ENCODE data around the gene CXCL14.
A peak's percentile ranks its signal among the peaks of the same experiment; 100 is the strongest.
"Not testable (repeated sequence)": the region's sequence is repeated elsewhere in the genome, so short reads cannot be mapped to it uniquely, and the experiment has no call there.

CXCL14 gene

DNA sequence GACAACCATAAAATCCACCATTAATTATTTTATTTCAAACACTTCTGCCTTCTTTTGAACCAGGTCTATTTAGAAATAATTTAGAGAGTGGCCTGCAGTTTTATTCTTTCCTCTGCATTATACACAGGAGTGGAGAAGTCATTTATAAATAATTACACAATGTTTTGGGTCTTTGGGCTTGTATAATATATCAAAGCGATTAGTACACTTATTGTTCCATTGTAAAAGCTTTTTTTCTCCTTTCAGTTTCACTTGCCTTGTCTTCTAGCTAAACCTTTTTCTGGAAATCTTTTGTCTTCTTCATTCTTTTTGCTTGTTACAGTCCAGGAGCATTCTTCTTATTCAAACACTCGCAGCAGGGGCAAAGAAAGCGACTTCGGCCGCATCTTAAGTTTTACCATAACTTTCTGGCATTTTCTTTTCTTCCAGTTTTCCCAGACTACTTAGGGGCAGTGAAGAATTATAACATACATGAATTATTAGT, 35.7 kb downstream of the CXCL14 start:
- DNase-seq (ENCODE audit: low read depth) = no peak

DNA sequence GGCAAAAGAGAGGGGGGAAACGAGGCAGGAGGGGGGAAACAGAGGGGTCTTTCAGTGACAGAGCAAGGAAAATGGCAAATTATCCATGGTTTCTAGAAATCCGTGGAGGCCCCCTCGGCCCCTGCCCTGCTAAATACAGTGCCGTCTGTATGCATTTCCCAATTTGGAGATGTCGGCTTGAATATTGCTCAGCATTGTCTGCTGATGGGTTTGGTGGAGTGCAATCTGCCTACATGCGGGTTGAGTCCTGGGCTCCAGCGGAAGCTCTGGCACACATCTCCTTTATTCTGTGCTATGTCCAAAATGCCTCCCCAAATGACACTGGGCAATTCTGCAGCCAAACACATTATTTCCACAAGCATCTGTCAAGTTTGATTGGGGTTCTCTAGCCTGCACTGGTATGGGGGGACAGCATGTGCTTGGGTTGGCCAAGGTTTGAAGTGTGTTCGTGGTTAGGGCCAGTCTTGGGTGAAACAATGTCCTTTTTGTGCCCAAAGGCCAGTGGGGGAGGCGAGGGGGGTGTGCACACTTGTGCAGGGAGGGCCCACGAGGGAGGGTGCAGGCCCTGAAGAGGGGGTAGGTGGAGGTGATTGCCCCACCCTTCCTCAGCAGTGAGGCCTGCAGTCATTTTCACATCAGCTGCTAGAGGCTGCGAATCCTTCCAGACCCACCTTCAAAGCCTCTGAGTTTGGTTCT, 36.8 kb downstream of the CXCL14 start:
- DNase-seq (ENCODE audit: low read depth) = no peak

DNA sequence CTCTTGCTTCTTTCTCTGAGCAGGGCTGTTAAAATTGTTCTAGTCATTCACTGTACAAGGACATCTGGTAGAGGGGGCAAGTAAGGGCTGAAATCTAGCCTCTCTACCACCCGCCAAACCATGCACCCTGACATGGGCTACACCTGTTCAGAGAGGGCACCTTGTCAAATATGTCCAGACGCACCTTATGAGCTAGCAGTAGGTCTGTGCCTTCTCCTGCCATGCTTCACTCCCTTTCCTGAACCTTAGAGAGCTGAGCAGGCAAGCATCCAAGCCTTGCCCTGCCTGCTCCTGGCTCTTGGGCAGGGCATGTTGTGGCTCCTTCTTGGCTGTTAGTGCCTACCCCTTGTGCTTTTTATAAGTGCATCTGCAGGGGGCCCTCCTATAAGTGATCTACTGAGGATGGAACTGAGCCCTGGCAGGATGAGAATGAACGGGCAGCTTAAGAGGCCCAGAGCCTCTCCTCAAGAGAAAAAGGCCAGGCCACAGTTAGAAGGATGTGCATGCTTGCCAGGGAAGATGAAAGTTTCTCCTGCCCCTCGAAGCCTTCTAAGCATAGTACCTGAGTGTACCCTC, 39.3 kb downstream of the CXCL14 start:
- no peak for DNase-seq (ENCODE audit: low read depth)

DNA sequence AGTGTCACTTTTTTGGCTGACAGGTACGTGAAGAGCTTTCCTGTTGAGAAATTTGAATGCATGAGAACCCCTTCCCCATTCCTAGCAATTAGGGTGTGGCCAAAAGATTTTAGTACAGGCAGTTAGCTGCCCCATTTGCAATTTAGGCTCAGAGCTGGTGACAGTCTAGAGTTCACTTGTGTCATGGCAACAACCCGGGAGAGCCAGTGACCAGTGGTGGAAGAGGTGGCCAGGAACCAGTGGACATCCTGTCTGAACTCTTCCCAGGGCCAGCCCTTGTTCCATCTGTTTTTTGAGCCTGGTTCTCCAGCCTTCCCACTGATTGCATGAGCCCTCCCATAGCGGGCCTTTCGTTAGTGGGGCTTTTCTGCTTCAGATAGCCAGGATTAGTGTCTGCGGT, 40.5 kb downstream of the CXCL14 start:
- DNase-seq (ENCODE audit: low read depth) = no peak

DNA sequence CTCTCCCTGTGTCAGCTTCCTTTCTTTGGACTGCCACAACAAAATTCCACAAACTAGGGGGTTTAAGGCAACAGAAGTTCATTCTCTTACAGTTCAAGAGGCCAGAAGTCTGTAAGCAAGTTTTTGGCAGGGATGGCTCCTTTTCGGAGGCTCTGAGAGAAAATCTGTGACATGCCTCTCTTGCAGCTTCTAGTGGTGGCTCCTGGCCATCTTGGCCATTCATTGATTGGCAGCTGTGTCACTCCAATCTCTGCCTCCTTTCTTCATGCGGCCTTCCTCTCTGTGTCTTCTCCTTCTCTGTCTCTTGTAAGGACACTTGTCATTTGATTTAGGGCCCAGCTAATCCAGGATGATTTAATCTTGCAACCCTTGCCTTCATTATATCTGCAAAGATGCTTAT, 41.0 kb downstream of the CXCL14 start:
- DNase-seq (ENCODE audit: low read depth) = no peak

DNA sequence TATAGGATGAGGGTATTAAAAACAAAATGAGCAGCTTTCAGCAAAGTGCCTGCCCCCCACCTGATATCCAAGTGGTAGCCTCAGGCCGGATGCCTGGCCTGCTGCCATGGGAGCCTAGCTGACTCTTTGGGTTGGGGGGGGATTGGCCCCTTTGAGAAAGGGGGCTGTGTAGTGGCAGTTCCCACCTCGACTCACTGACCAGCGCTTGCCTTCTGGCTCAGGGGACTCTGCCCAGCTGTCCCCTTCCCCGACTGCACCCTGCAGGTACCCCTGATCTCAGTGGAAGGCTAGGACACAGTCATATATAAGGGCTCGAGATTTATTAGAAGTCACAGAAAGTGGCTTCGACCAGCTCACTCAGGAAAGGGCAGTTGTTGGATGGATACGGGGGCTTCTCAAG, 41.5 kb downstream of the CXCL14 start:
- DNase-seq (ENCODE audit: low read depth) = no peak

DNA sequence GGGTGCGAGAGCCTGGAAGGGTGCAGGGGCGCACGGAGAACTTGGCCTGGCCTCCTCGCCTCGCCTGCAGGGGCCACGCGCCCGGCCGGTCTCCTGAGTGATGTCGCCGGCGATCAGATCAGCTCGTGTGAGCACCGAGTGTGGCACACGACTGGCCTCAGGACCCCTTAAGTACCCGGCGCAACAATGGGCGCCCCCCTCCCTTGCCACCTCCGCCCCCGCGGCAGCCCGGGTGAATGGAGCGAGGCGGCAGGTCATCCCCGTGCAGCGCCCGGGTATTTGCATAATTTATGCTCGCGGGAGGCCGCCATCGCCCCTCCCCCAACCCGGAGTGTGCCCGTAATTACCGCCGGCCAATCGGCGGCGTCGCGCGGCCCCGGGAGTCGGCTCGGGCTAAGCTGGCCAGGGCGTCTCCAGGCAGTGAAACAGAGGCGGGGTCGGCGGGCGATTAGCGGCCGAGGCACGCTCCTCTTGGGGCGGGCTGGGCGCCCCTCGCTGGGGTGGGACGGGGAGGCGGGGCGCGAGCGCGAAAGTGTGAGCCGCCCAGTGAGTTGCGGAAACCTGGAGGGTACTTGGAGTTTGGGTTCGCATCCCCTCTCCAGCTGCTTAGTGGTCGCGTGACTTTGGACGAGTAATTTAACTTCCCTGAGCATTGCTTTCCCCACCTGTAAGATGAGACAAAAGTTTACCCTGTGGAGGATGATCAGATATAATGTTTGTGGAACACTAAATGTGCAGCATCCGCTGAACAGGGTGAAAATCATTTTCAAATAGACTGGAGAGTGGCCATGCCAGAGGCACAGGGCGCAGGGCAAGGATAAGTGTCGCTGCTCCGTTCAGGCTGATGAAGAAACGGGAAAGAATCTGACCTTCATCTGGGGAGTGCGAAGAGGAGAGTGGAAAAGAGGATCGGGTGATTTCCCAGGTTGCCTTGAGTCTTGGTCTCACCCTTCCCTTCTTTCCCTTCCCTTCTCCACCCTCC, 42.7 kb downstream of the CXCL14 start, which contains the start of gene NEUROG1:
TSS of gene NEUROG1 (minus strand) at position 145 of the 982 bp plus-strand sequence. CDS start 274 bp downstream, outside the sequence.
- DNase-seq (ENCODE audit: low read depth) = no peak

DNA sequence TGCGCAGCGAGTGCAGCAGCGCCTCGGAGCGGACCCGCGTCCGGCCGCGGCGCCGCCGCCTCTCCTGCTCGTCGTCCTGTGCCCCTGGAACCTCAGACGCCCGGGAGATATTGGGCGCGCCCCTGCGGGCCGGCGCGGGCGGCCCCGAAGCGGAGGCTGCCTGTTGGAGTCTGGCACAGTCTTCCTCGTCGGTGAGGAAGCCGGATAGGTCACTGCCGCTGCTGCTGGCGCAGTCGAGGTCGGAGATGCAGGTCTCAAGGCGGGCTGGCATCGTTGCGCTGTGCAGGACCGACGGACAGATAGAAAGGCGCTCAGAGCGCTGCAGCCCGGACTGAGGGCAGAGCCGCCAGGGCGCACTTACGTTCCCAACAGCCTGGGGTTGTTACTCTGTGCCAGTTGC, 43.4 kb downstream of the CXCL14 start:
- DNase-seq (ENCODE audit: low read depth) = no peak

DNA sequence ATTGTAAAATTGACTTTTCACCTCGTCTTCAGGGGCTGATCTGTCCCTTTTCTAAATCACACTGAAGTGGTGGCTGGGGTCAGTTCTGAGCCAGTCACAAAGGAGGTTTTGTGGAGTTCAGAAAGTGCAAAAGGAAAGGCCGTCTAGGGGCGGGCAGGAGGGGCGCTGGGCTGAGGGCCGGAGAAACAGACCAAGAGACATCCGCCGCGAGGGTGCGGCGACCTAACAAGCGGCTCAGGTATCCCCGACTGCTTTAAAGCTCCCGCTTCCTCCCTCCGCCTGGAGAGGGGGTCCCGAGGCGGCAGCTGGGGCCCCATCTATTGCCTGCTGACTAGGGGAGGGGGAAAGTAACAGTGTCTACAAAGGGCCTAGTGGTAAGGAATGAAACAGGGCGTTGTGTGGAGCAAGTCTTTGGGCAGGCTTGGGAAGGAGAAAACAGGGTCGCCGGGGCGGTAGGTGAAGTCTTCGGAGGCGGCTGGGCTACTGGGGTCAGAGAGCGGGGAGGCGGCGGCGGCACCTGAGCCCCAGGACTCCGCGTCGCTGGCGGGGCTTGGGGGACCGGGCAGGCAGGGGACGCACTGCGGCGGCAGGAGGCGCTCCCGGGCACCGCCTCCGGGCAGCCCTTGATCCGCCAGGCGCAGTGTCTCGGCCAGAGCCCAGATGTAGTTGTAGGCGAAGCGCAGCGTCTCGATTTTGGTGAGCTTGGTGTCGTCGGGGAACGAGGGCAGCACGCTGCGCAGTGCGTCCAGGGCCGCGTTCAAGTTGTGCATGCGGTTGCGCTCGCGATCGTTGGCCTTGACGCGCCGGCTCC, 44.0 kb downstream of the CXCL14 start:
- no peak for DNase-seq (ENCODE audit: low read depth)

DNA sequence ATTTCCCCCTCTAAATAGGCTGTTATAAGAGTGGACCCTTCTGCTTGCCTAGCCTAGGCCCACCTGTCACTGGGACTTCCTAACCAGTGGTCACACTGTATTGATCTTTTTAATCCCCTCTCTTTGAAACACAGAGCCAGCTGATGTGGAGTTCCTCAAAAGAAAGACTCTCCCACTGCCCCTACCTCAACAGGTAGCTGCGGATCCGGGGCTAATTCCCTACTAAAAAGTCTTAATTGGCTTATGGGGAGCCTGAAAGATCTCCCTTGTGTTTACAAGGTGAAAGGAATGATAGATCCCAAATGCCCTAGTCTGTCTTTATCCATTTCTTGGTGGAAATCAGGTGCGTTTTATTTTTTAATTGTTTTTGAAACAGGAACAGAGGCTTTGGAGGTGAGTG, 45.0 kb downstream of the CXCL14 start:
- DNase-seq (ENCODE audit: low read depth) = no peak

DNA sequence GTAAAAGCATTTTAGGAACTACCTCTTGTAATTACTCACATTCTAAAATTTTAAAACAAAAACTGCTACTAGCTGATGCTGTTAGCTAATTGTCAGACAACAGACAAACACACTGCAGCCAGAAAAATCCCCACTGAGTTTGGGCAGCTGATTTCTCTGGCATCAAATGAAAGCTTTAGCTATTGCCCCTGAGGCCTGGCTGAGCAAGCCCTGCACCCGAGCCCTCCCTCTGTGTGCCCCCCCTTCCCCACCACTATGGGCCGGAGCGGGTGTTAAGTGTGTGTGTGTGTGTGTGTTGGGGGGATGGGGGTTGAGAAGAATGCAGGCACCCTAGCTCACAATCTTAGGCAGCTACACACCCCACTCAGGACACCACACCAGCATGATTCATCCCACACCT, 45.5 kb downstream of the CXCL14 start:
- no peak for DNase-seq (ENCODE audit: low read depth)

DNA sequence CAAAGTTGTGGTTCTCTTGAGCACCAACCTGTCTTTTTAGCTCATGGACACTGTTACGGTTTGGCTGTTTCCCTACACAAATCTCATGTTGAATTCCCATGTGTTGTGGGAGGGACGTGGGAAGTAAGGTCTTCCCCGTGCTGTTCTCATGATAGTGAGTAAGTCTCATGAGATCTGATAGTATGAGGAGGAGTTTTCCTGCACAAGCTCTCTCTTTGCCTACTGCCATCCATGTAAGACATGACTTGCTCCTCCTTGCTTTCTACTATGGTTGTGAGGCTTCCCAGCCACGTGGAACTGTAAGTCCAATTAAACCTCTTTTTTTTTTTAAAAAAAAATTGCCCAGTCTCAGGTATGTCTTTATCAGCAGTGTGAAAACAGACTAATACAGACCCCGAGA, 49.2 kb downstream of the CXCL14 start:
- DNase-seq (ENCODE audit: low read depth) = not testable (repeated sequence)

DNA sequence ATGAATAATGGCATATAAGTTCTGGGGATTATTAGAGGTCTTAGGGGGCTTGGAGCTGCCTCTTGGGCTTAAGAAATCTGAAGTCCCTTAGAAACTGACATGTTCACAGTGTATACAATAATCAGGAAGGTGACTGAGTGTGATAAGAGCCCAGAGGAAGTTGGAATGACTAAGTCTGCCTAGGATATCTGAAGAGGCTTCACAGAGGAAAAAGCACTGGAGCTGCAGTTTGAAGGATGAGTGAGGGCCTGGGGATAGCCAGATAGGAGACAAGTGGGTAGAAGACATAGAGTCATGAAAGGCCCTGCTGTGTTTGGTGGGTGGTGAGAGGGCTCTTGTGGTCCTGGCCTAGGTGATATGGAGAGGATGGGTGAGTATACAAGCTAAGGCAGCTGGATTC, 51.9 kb downstream of the CXCL14 start:
- peak; percentile 14 for DNase-seq (ENCODE audit: low read depth)

DNA sequence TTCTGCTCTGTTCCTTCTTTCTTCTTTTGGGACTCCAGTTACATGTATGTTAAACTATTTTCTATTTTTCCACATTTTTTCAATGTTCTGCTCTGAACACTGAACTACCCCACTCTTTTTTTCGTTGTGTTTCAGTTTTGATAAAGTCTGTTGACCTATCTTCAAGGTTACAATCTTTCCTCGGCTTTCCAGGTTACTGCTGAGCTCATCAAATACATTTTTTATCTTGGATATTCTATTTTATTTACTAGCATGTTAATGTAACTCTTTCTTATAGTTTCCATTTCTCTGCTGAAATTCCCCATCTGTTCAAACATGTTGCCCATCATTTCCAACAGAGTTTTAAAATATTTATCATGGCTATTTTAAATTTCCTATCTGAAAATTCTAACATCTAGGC, 56.8 kb downstream of the CXCL14 start:
- no peak for DNase-seq (ENCODE audit: low read depth)
